ENCODE data around the gene MECP2.

MECP2 gene

GRCh38 chrX:154043003-154043763 lies 54.3 kb downstream of the MECP2 start:
- H3K36me3 Mint-ChIP-seq = peaks cover 14 to 18% of the 10 kb centered on the region in 2 donors
- DNase-seq (no peak), ATAC-seq (replicated peaks) (no peak)
- no peaks in the 10 kb centered on the region for H3K27me3 Mint-ChIP-seq
- no peak overlapping the region for H3K4me3 Mint-ChIP-seq
- H3K9me3 Mint-ChIP-seq = no peaks in the 10 kb centered on the region
- peaks cover 13 to 21% of the 10 kb centered on the region in 2 donors for H3K4me1 Mint-ChIP-seq
- no peak overlapping the region for H3K27ac Mint-ChIP-seq

GRCh38 chrX:154040863-154041262 lies 56.7 kb downstream of the MECP2 start:
- Mint-ChIP-seq H3K27me3 (no peaks in the 10 kb centered on the region), H3K4me1 (peaks cover 14 to 29% of the 10 kb centered on the region in 2 donors), H3K4me3 (no peak overlapping the region), H3K36me3 (peaks cover 17 to 20% of the 10 kb centered on the region in 2 donors), H3K9me3 (no peaks in the 10 kb centered on the region), H3K27ac (no peak overlapping the region)
- no peak for DNase-seq
- peak in 1 of 2 donors; percentile 35 for ATAC-seq (replicated peaks)

GRCh38 chrX:154040307-154040756 lies 57.2 kb downstream of the MECP2 start:
- Mint-ChIP-seq H3K36me3 (peaks cover 18 to 20% of the 10 kb centered on the region in 2 donors), H3K4me3 (no peak overlapping the region)
- peak in 1 of 2 donors; percentile 58 for ATAC-seq (replicated peaks)

GRCh38 chrX:154039577-154039976 lies 57.9 kb downstream of the MECP2 start:
- H3K4me3 Mint-ChIP-seq = no peak overlapping the region

More at GRCh38 chrX:154040307-154040756, 57.2 kb downstream of the MECP2 start:
- peaks cover 14 to 29% of the 10 kb centered on the region in 2 donors for H3K4me1 Mint-ChIP-seq
- H3K27me3 Mint-ChIP-seq = no peaks in the 10 kb centered on the region
- H3K27ac Mint-ChIP-seq = peak overlapping the region; percentile 63
- no peaks in the 10 kb centered on the region for H3K9me3 Mint-ChIP-seq
- no peak for DNase-seq

GRCh38 chrX:154038656-154039055 lies 58.9 kb downstream of the MECP2 start:
- Mint-ChIP-seq H3K9me3 (no peaks in the 10 kb centered on the region), H3K4me1 (peaks cover 14 to 31% of the 10 kb centered on the region in 2 donors), H3K36me3 (peaks cover 16 to 17% of the 10 kb centered on the region in 2 donors), H3K4me3 (no peak overlapping the region), H3K27me3 (no peaks in the 10 kb centered on the region), H3K27ac (no peak overlapping the region)
- DNase-seq = no peak
- no peak for ATAC-seq (replicated peaks)

More at GRCh38 chrX:154039577-154039976, 57.9 kb downstream of the MECP2 start:
- Mint-ChIP-seq H3K27me3 (no peaks in the 10 kb centered on the region), H3K36me3 (peaks cover 18 to 20% of the 10 kb centered on the region in 2 donors), H3K27ac (peak overlapping the region; percentile 60), H3K4me1 (peaks cover 14 to 29% of the 10 kb centered on the region in 2 donors), H3K9me3 (no peaks in the 10 kb centered on the region)
- no peak for DNase-seq
- no peak for ATAC-seq (replicated peaks)

- no peak overlapping the region for H3K4me3 Mint-ChIP-seq
- no peak overlapping the region for H3K27ac Mint-ChIP-seq
- no peaks in the 10 kb centered on the region for H3K27me3 Mint-ChIP-seq
- ATAC-seq (replicated peaks) = no peak
- H3K36me3 Mint-ChIP-seq = peaks cover 16 to 17% of the 10 kb centered on the region in 2 donors
- peaks cover 14 to 34% of the 10 kb centered on the region in 2 donors for H3K4me1 Mint-ChIP-seq
- no peak for DNase-seq
- H3K9me3 Mint-ChIP-seq = no peaks in the 10 kb centered on the region
Measured at GRCh38 chrX:154037754-154038153, 59.8 kb downstream of the MECP2 start.

- Mint-ChIP-seq H3K9me3 (no peaks in the 10 kb centered on the region), H3K27me3 (no peaks in the 10 kb centered on the region), H3K4me1 (peaks cover 13 to 34% of the 10 kb centered on the region in 2 donors), H3K27ac (peak overlapping the region; percentile 44), H3K4me3 (peak overlapping the region in 1 of 2 donors; percentile 42), H3K36me3 (peaks cover 16 to 24% of the 10 kb centered on the region in 2 donors)
- no peak for DNase-seq
- ATAC-seq (replicated peaks) = peak; percentile 39 to 54
Measured at GRCh38 chrX:154036513-154036912, 61.0 kb downstream of the MECP2 start.

GRCh38 chrX:154033848-154034247 lies 63.7 kb downstream of the MECP2 start:
- H3K36me3 Mint-ChIP-seq = peaks cover 15 to 24% of the 10 kb centered on the region in 2 donors
- no peaks in the 10 kb centered on the region for H3K27me3 Mint-ChIP-seq
- ATAC-seq (replicated peaks) = no peak
- H3K9me3 Mint-ChIP-seq = no peaks in the 10 kb centered on the region
- H3K27ac Mint-ChIP-seq = no peak overlapping the region
- H3K4me1 Mint-ChIP-seq = peaks cover 7 to 13% of the 10 kb centered on the region in 2 donors
- no peak for DNase-seq
- no peak overlapping the region for H3K4me3 Mint-ChIP-seq

GRCh38 chrX:154032653-154033052 lies 64.9 kb downstream of the MECP2 start:
- peaks cover 7 to 13% of the 10 kb centered on the region in 2 donors for H3K4me1 Mint-ChIP-seq
- no peak for DNase-seq
- ATAC-seq (replicated peaks) = no peak
- H3K27ac Mint-ChIP-seq = no peak overlapping the region
- no peaks in the 10 kb centered on the region for H3K9me3 Mint-ChIP-seq
- no peaks in the 10 kb centered on the region for H3K27me3 Mint-ChIP-seq
- peaks cover 18 to 29% of the 10 kb centered on the region in 2 donors for H3K36me3 Mint-ChIP-seq
- H3K4me3 Mint-ChIP-seq = no peak overlapping the region

- peaks cover 7 to 13% of the 10 kb centered on the region in 2 donors for H3K4me1 Mint-ChIP-seq
- no peak overlapping the region for H3K27ac Mint-ChIP-seq
- DNase-seq (no peak), ATAC-seq (replicated peaks) (no peak)
- no peak overlapping the region for H3K4me3 Mint-ChIP-seq
- H3K36me3 Mint-ChIP-seq = peaks cover 18 to 29% of the 10 kb centered on the region in 2 donors
- no peaks in the 10 kb centered on the region for H3K27me3 Mint-ChIP-seq
- H3K9me3 Mint-ChIP-seq = no peaks in the 10 kb centered on the region
Measured at GRCh38 chrX:154032160-154032559, 65.4 kb downstream of the MECP2 start.

- no peak for ATAC-seq (replicated peaks)
- Mint-ChIP-seq H3K4me1 (peaks cover 3 to 6% of the 10 kb centered on the region in 2 donors), H3K36me3 (peaks cover 10 to 21% of the 10 kb centered on the region in 2 donors)
Measured at GRCh38 chrX:154030715-154031305, 66.7 kb downstream of the MECP2 start.

GRCh38 chrX:154030266-154030665 lies 67.3 kb downstream of the MECP2 start:
- H3K27ac Mint-ChIP-seq = no peak overlapping the region
- H3K9me3 Mint-ChIP-seq = no peaks in the 10 kb centered on the region
- DNase-seq (no peak), ATAC-seq (replicated peaks) (no peak)
- H3K36me3 Mint-ChIP-seq = peaks cover 10 to 21% of the 10 kb centered on the region in 2 donors
- peaks cover 3 to 6% of the 10 kb centered on the region in 2 donors for H3K4me1 Mint-ChIP-seq
- no peaks in the 10 kb centered on the region for H3K27me3 Mint-ChIP-seq
- no peak overlapping the region for H3K4me3 Mint-ChIP-seq

More at GRCh38 chrX:154030715-154031305, 66.7 kb downstream of the MECP2 start:
- no peak for DNase-seq
- Mint-ChIP-seq H3K9me3 (no peaks in the 10 kb centered on the region), H3K27ac (no peak overlapping the region), H3K27me3 (no peaks in the 10 kb centered on the region), H3K4me3 (no peak overlapping the region)

- no peak overlapping the region for H3K4me3 Mint-ChIP-seq
- no peak for ATAC-seq (replicated peaks)
- H3K27ac Mint-ChIP-seq = peak overlapping the region; percentile 68
Measured at GRCh38 chrX:154029439-154029838, 68.1 kb downstream of the MECP2 start.

GRCh38 chrX:154028502-154029184 lies 68.9 kb downstream of the MECP2 start:
- H3K9me3 Mint-ChIP-seq = no peaks in the 10 kb centered on the region
- no peak overlapping the region for H3K27ac Mint-ChIP-seq
- no peak overlapping the region for H3K4me3 Mint-ChIP-seq
- DNase-seq (no peak), ATAC-seq (replicated peaks) (no peak)
- H3K4me1 Mint-ChIP-seq = peaks cover 3% of the 10 kb centered on the region in 2 donors
- no peaks in the 10 kb centered on the region for H3K27me3 Mint-ChIP-seq
- peaks cover 10 to 21% of the 10 kb centered on the region in 2 donors for H3K36me3 Mint-ChIP-seq

More at GRCh38 chrX:154029439-154029838, 68.1 kb downstream of the MECP2 start:
- no peak for DNase-seq
- peaks cover 10 to 21% of the 10 kb centered on the region in 2 donors for H3K36me3 Mint-ChIP-seq
- no peaks in the 10 kb centered on the region for H3K9me3 Mint-ChIP-seq
- no peaks in the 10 kb centered on the region for H3K27me3 Mint-ChIP-seq
- peaks cover 3 to 6% of the 10 kb centered on the region in 2 donors for H3K4me1 Mint-ChIP-seq
